ENCODE data around the gene TNC.

The TNC gene

DNA sequence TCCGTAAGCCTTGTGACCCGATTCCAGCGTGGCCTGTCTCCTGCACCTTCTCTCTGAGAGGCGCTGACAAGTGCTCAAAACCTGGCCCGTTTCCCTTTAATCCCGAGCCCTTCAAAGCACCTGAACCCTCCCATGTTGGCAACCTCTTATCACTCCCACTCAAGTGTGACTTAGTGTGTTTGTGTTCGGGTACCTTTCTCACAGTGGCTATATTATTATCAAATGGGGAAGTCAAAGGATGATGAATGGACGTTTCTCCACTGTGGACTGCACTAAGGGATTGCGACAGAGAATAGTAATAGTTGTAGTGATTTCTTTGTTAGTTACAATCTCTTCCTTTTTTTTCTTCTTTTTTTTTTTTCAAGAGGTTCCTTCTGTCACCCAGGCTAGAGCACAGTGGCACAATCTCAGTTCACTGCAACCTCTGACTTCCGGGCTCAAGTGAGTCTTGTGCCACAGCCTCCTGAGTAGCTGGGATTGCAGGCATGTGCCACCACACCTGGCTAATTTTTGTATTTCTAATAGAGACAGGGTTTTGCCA lies 122.2 kb downstream of the TNC start:
- no peak overlapping the region for H3K4me3 ChIP-seq
- DNase-seq (ENCODE audit: low spot score): no peak
- TF ChIP-seq, protein P1, sequence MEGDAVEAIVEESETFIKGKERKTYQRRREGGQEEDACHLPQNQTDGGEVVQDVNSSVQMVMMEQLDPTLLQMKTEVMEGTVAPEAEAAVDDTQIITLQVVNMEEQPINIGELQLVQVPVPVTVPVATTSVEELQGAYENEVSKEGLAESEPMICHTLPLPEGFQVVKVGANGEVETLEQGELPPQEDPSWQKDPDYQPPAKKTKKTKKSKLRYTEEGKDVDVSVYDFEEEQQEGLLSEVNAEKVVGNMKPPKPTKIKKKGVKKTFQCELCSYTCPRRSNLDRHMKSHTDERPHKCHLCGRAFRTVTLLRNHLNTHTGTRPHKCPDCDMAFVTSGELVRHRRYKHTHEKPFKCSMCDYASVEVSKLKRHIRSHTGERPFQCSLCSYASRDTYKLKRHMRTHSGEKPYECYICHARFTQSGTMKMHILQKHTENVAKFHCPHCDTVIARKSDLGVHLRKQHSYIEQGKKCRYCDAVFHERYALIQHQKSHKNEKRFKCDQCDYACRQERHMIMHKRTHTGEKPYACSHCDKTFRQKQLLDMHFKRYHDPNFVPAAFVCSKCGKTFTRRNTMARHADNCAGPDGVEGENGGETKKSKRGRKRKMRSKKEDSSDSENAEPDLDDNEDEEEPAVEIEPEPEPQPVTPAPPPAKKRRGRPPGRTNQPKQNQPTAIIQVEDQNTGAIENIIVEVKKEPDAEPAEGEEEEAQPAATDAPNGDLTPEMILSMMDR (IDR thresholded peaks at IDR 0.05): no peak

DNA sequence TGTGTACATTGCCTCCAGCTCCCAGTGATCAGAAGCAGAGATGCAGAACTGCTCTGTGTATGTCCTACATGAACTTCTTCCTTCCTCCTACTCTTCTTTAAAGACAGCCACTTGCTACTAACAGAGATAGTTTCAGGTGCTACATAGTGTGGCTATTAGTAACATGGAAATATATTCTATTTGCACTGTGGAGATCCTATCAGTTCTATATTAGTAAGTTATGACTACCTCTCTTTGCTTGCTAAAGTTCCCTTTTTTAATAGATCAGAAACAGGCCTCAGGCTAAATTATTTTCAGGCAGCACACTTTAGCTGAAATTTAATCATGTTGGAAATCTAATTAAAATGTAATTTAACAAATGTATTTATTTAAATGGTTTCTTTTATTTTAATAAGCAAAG lies 123.2 kb downstream of the TNC start:
- H3K4me3 ChIP-seq: no peak overlapping the region
- no peak for DNase-seq (ENCODE audit: low spot score)
- H3K27ac ChIP-seq: no peak overlapping the region
- TF ChIP-seq, protein P1 (IDR thresholded peaks at IDR 0.05): no peak

More for the DNA sequence above, 122.2 kb downstream of the TNC start:
- H3K27ac ChIP-seq: no peak overlapping the region

DNA sequence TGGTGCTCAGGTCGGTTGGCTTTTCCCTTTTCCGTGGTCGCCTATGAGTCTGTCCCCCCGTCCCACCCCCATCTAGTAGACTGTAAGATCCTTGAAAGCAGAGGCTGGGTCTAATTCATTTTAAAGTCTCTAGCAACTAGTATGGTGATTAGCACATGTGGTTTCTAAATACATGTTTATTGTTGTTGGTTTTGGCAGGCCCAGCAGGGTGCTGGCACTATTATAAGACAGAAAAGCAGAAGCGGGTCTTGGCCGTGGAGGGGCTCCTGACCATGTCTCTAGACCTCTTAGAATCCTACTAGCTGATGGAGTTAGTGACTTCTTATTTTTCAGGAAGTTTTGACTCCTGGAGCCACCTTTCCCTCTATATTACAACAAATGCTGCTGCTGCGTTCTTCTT lies 126.1 kb downstream of the TNC start:
- TF ChIP-seq, protein P1 (IDR thresholded peaks at IDR 0.05): no peak
- no peak overlapping the region for H3K27ac ChIP-seq
- no peak overlapping the region for H3K4me3 ChIP-seq
- no peak for DNase-seq (ENCODE audit: low spot score)

- no peak for DNase-seq (ENCODE audit: low spot score)
- H3K27ac ChIP-seq: no peak overlapping the region
- H3K4me3 ChIP-seq: no peak overlapping the region
- TF ChIP-seq, protein P1 (IDR thresholded peaks at IDR 0.05): no peak
Observed at GRCh38 chr9:114990901-114991300, 127.1 kb downstream of the TNC start.

DNA sequence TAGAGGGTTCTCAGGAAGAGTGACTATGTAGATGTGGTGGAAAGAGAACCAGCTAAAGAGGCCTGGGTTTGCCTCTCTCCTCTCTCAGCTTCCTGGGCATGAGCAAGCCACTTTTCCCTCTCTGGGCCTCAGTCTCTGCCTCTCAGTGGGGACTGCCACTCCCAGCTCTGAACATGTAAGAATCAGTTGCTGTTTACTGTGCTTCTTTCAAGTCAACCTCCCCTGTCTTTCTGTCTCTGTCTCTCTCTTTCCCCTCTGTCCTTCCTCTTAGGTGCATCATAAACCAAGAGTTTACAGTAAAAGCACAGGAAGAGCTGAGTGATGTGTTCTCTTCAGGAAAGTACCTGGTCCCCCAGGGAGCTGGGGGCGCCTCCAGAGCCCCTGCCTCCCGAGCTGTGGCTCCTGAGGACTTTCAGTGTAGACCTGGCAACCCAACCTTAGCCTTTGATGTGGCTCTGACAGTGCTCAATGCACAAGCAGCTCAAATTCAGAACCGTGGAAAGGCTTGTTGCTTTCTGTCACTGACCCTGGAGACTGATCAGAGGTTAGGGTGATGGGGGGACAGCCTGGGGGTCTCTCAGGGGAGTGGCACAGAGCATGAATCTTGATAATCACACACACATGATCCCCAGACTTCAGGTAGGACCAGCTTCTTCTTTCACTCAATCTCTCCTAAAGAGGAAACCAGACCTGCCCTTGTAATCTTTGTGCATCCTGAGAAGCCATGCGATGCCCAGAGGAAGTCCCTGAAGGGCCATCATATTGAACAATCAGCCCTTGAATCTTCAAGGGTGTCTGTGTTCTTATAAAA lies 128.2 kb downstream of the TNC start:
- Histone ChIP-seq H3K27ac (no peak overlapping the region), H3K4me3 (no peak overlapping the region)
- no peak for DNase-seq (ENCODE audit: low spot score)
- TF ChIP-seq, protein P1 (IDR thresholded peaks at IDR 0.05): no peak

- Histone ChIP-seq H3K27ac (no peak overlapping the region), H3K4me3 (no peak overlapping the region)
- TF ChIP-seq, protein P1 (IDR thresholded peaks at IDR 0.05): no peak
- DNase-seq (ENCODE audit: low spot score): no peak
Observed at GRCh38 chr9:114988962-114989599, 128.9 kb downstream of the TNC start.
